ENCODE measurements around the gene ANAPC5. TPM values are rescaled to one million over a fixed set of nuclear protein-coding genes. Genes with fewer than 3 reads are reported as not detected.

ANAPC5 gene
- total RNA-seq, 1 donor from 2014 or later, result 101 TPM

- H3K4me1 Mint-ChIP-seq (ENCODE audit: unreplicated experiment), result no peaks in the 10 kb centered on the region
- no peak for DNase-seq (ENCODE audit: extremely low spot score, unreplicated experiment)
- H3K36me3 Mint-ChIP-seq, result peaks cover 25% of the 10 kb centered on the region
- no peak for TF ChIP-seq CTCF (conservative IDR thresholded peaks at IDR 0.05)
- H3K9me3 Mint-ChIP-seq, result no peaks in the 10 kb centered on the region
- H3K27ac Mint-ChIP-seq, result no peak overlapping the region
- no peak overlapping the region for H3K4me3 Mint-ChIP-seq
- H3K27me3 Mint-ChIP-seq, result no peaks in the 10 kb centered on the region
Measured at GRCh38 chr12:121331248-121331647, 21.0 kb downstream of the ANAPC5 start.

GRCh38 chr12:121330692-121331091 lies 21.5 kb downstream of the ANAPC5 start:
- TF ChIP-seq CTCF (conservative IDR thresholded peaks at IDR 0.05), result no peak
- H3K4me3 Mint-ChIP-seq, result no peak overlapping the region
- H3K27me3 Mint-ChIP-seq, result no peaks in the 10 kb centered on the region
- peaks cover 30% of the 10 kb centered on the region for H3K36me3 Mint-ChIP-seq
- no peaks in the 10 kb centered on the region for H3K9me3 Mint-ChIP-seq
- no peak for DNase-seq (ENCODE audit: extremely low spot score, unreplicated experiment)
- H3K27ac Mint-ChIP-seq, result no peak overlapping the region
- no peaks in the 10 kb centered on the region for H3K4me1 Mint-ChIP-seq (ENCODE audit: unreplicated experiment)

- no peaks in the 10 kb centered on the region for H3K9me3 Mint-ChIP-seq
- DNase-seq (ENCODE audit: extremely low spot score, unreplicated experiment), result no peak
- no peaks in the 10 kb centered on the region for H3K4me1 Mint-ChIP-seq (ENCODE audit: unreplicated experiment)
- H3K27ac Mint-ChIP-seq, result no peak overlapping the region
- no peaks in the 10 kb centered on the region for H3K27me3 Mint-ChIP-seq
- TF ChIP-seq CTCF (conservative IDR thresholded peaks at IDR 0.05), result no peak
- no peak overlapping the region for H3K4me3 Mint-ChIP-seq
- peaks cover 31% of the 10 kb centered on the region for H3K36me3 Mint-ChIP-seq
Measured at GRCh38 chr12:121330195-121330594, 22.0 kb downstream of the ANAPC5 start.

- Mint-ChIP-seq H3K9me3 (no peaks in the 10 kb centered on the region), H3K27ac (no peak overlapping the region), H3K4me1 (ENCODE audit: unreplicated experiment) (no peaks in the 10 kb centered on the region), H3K27me3 (no peaks in the 10 kb centered on the region), H3K4me3 (no peak overlapping the region), H3K36me3 (peaks cover 31% of the 10 kb centered on the region)
- no peak for DNase-seq (ENCODE audit: extremely low spot score, unreplicated experiment)
- no peak for TF ChIP-seq CTCF (conservative IDR thresholded peaks at IDR 0.05)
Measured at GRCh38 chr12:121328620-121329019, 23.6 kb downstream of the ANAPC5 start.

GRCh38 chr12:121326996-121327674 lies 25.1 kb downstream of the ANAPC5 start:
- H3K27ac Mint-ChIP-seq, result no peak overlapping the region
- no peaks in the 10 kb centered on the region for H3K27me3 Mint-ChIP-seq
- H3K4me3 Mint-ChIP-seq, result no peak overlapping the region
- DNase-seq (ENCODE audit: extremely low spot score, unreplicated experiment), result no peak
- no peak for TF ChIP-seq CTCF (conservative IDR thresholded peaks at IDR 0.05)
- no peaks in the 10 kb centered on the region for H3K9me3 Mint-ChIP-seq
- no peaks in the 10 kb centered on the region for H3K4me1 Mint-ChIP-seq (ENCODE audit: unreplicated experiment)
- peaks cover 28% of the 10 kb centered on the region for H3K36me3 Mint-ChIP-seq

All from type B pancreatic cell (in vitro differentiated cells).